ENCODE data around the gene POLDIP2. TPM values are rescaled to one million over a fixed set of nuclear protein-coding genes. Genes with fewer than 3 reads are reported as not detected.
A peak's percentile ranks its signal among the peaks of the same experiment; 100 is the strongest.

POLDIP2 gene
- total and polyA plus RNA-seq, 2 of the 13 experiments (the other 11 are each of a cell fraction or from before 2014, with no cell fraction given), result 85.9 to 114 TPM

- no peak for TF ChIP-seq SMAD9 (CRISPR knock-in tag; IDR thresholded peaks at IDR 0.05)
- TF ChIP-seq PTBP1 (IDR thresholded peaks at IDR 0.05; ENCODE audit: low read depth, low read length, poor library complexity, severe bottlenecking), result no peak
- TF ChIP-seq AFF4 (CRISPR knock-in tag; IDR thresholded peaks at IDR 0.05), result no peak
- TF ChIP-seq PHF21A (CRISPR knock-in tag; IDR thresholded peaks at IDR 0.05), result no peak
- TF ChIP-seq ESRRA (CRISPR knock-in tag; IDR thresholded peaks at IDR 0.05; ENCODE audit: low read depth), result no peak; the same call in 1 of the 2 replicates
- TF ChIP-seq ZNF609 (CRISPR knock-in tag; IDR thresholded peaks at IDR 0.05; ENCODE audit: borderline replicate concordance), result no peak
- TF ChIP-seq ZNF382 (CRISPR knock-in tag; IDR thresholded peaks at IDR 0.05; ENCODE audit: borderline replicate concordance), result no peak
- no peak for TF ChIP-seq ZNF580 (CRISPR knock-in tag; IDR thresholded peaks at IDR 0.05; ENCODE audit: borderline replicate concordance, low read depth)
- TF ChIP-seq SNRNP70 (IDR thresholded peaks at IDR 0.05; ENCODE audit: low read depth, low read length), result no peak
- no peak for TF ChIP-seq MZF1 (CRISPR knock-in tag; IDR thresholded peaks at IDR 0.05; ENCODE audit: borderline replicate concordance)
- no peak for TF ChIP-seq TEAD2 (CRISPR knock-in tag; IDR thresholded peaks at IDR 0.05)
- TF ChIP-seq HNF1A (IDR thresholded peaks at IDR 0.05; ENCODE audit: low read depth), result no peak
- TF ChIP-seq HNF1A (CRISPR knock-in tag; IDR thresholded peaks at IDR 0.05; ENCODE audit: borderline replicate concordance), result no peak
- TF ChIP-seq DRAP1 (CRISPR knock-in tag; IDR thresholded peaks at IDR 0.05), result no peak
- 0 out of 2 replicates have a peak, but pooled peaks have one; percentile 41 for TF ChIP-seq ZNF274 (CRISPR knock-in tag; IDR thresholded peaks at IDR 0.05)
These were observed 39.2 kb downstream of the POLDIP2 start (continued) for GRCh38 chr17:28317966-28318758.
